Measurements from ENCODE around the gene CARS1.

The CARS1 gene

GRCh38 chr11:3057069-3057963 is at the start of gene CARS1:
Gene CARS1, minus strand, starts transcription at chr11:3057423. Its CDS starts 56 bp downstream, at chr11:3057367.
- H3K4me1 ChIP-seq (ENCODE audit: insufficient read depth, poor library complexity, severe bottlenecking): peaks cover 20% of the 10 kb centered on the region
- peak within 1 kb of the TSS; percentile 86 for H3K4me3 ChIP-seq (ENCODE audit: severe bottlenecking)
- ATAC-seq (ENCODE audit: low read depth): peak; percentile 94
- no peak for TF ChIP-seq CTCF (IDR thresholded peaks at IDR 0.05; ENCODE audit: poor library complexity, severe bottlenecking)
- peak within 1 kb of the TSS; percentile 61 for H3K27ac ChIP-seq (ENCODE audit: poor library complexity, severe bottlenecking)
- H3K9me3 ChIP-seq (ENCODE audit: severe bottlenecking): no peaks in the 10 kb centered on the region
- peaks cover 33% of the 10 kb centered on the region for H3K36me3 ChIP-seq (ENCODE audit: low read depth)
- H3K27me3 ChIP-seq (ENCODE audit: insufficient read depth, poor library complexity, severe bottlenecking): no peaks in the 10 kb centered on the region
- peak; percentile 97 for DNase-seq (ENCODE audit: low spot score)

GRCh38 chr11:3105791-3106735 is 48.8 kb upstream of the CARS1 start:
- H3K27ac ChIP-seq (ENCODE audit: poor library complexity, severe bottlenecking): no peak overlapping the region
- no peaks in the 10 kb centered on the region for H3K36me3 ChIP-seq (ENCODE audit: low read depth)
- H3K9me3 ChIP-seq (ENCODE audit: severe bottlenecking): no peaks in the 10 kb centered on the region
- ATAC-seq (ENCODE audit: low read depth) (no peak), DNase-seq (ENCODE audit: low spot score) (peak; percentile 47)
- H3K27me3 ChIP-seq (ENCODE audit: insufficient read depth, poor library complexity, severe bottlenecking): no peaks in the 10 kb centered on the region
- no peak overlapping the region for H3K4me3 ChIP-seq (ENCODE audit: severe bottlenecking)
- TF ChIP-seq CTCF (IDR thresholded peaks at IDR 0.05; ENCODE audit: poor library complexity, severe bottlenecking): no peak
- H3K4me1 ChIP-seq (ENCODE audit: insufficient read depth, poor library complexity, severe bottlenecking): no peaks in the 10 kb centered on the region

GRCh38 chr11:3104961-3105790 is 48.0 kb upstream of the CARS1 start:
- H3K4me1 ChIP-seq (ENCODE audit: insufficient read depth, poor library complexity, severe bottlenecking): no peaks in the 10 kb centered on the region
- no peak overlapping the region for H3K4me3 ChIP-seq (ENCODE audit: severe bottlenecking)
- TF ChIP-seq CTCF (IDR thresholded peaks at IDR 0.05; ENCODE audit: poor library complexity, severe bottlenecking): no peak
- H3K9me3 ChIP-seq (ENCODE audit: severe bottlenecking): no peaks in the 10 kb centered on the region
- ATAC-seq (ENCODE audit: low read depth) (no peak), DNase-seq (ENCODE audit: low spot score) (peak; percentile 54)
- H3K36me3 ChIP-seq (ENCODE audit: low read depth): no peaks in the 10 kb centered on the region
- H3K27me3 ChIP-seq (ENCODE audit: insufficient read depth, poor library complexity, severe bottlenecking): no peaks in the 10 kb centered on the region
- no peak overlapping the region for H3K27ac ChIP-seq (ENCODE audit: poor library complexity, severe bottlenecking)

- Histone ChIP-seq H3K27ac (ENCODE audit: poor library complexity, severe bottlenecking) (no peak overlapping the region), H3K4me3 (ENCODE audit: severe bottlenecking) (no peak overlapping the region), H3K4me1 (ENCODE audit: insufficient read depth, poor library complexity, severe bottlenecking) (no peaks in the 10 kb centered on the region), H3K27me3 (ENCODE audit: insufficient read depth, poor library complexity, severe bottlenecking) (no peaks in the 10 kb centered on the region), H3K36me3 (ENCODE audit: low read depth) (no peaks in the 10 kb centered on the region), H3K9me3 (ENCODE audit: severe bottlenecking) (no peaks in the 10 kb centered on the region)
- no peak for TF ChIP-seq CTCF (IDR thresholded peaks at IDR 0.05; ENCODE audit: poor library complexity, severe bottlenecking)
- peak; percentile 57 for DNase-seq (ENCODE audit: low spot score)
- 0 out of 3 replicates have a peak, but pooled peaks have one; percentile 4 for ATAC-seq (ENCODE audit: low read depth)
These were observed 47.0 kb upstream of the CARS1 start for GRCh38 chr11:3104051-3104714.
